ENCODE measurements around the gene PRUNE1. TPM values are rescaled to one million over a fixed set of nuclear protein-coding genes. Genes with fewer than 3 reads are reported as not detected.

Gene PRUNE1
- total RNA-seq, 1 experiment from 2014 or later = 11.9 TPM

DNA sequence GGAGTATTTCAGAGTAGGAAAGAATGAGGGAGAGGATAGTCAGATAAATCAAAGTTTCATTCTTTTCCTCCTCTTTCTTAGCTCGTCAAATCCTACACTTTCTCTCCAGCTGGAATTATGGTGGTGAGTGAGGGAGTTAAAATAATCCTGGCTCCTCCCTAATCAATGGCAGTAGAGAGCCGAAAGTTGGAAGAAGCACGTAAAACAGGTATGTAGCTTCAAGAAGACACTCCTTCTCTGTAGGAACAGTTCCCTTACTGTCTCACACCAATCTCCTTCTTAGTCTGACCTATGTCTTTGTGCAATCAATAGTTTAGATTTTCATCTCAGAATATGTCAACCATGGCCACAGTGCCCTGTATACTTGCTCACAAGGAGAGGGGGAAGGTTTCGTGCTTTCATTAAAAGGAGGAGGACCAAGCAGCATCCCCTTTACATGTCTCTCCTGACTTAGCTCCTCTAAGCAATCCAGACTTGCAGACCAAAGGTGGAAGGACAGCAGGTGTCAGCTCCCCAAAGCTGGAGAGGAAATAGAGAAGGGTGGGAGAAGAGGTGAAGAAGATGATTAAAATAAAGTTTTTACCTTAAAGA, 2.4 kb upstream of the PRUNE1 start:
- DNase-seq (ENCODE audit: low read depth) = no peak

DNA sequence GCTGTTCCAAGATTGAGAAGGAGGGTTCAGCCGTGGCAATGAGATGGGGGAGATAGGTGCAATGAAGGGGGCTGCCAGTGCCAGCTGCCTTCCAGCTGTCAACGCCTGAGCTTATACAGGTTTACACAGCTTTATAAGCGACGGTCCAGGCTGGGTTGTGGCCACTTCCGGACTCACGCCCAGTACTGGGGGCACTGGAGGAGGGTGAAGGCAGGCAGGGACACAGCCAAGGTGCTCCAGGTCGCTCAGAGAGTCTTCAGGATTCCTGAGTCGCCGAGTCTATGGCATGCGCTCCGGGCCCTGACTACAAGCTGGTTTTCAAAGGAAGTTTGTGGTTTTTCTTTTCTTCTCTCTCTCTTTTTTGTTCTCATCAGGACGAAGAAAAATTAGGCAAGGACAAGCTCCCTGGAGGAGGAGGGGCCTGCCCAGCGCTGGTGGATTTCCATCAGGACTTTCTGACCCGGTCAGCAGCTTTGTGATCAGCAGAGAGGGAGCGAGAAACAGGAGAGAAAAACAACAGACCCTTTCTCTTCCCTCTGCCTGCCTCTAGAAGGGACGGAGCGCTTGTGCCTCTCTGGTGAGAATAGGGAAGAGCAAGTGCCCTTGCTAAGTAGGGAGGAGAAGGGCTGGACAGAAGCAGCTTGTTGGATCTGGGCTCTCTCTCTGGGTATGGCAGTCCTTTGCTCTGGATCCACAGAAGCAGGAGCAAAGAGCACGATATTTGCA, 1.8 kb upstream of the PRUNE1 start, which contains the start of gene MINDY1:
Gene MINDY1, minus strand, starts transcription at position 576 of the 726 bp plus-strand sequence. CDS start 4,285 bp downstream, outside the sequence.
- DNase-seq (ENCODE audit: low read depth) = peak; percentile 86

DNA sequence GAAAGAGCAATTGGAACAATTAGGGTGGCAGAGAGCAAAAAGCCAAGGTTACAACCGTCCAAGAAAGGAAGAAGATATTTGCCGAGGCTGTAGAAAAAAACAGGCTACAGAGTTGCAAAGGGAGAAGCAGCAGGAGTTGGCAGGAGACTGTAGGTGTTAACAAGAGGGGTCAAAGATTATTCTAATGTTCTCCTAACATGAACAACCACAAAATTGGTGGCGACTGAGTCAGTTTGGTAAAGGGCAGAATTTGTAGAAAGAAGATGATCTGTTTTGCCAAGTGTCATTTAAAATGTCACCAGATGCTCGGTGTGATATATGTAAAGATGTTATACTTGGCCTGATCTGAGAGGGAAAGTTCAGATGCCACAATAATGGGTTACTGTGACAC, 401 bp upstream of the PRUNE1 start:
- DNase-seq (ENCODE audit: low read depth) = no peak

DNA sequence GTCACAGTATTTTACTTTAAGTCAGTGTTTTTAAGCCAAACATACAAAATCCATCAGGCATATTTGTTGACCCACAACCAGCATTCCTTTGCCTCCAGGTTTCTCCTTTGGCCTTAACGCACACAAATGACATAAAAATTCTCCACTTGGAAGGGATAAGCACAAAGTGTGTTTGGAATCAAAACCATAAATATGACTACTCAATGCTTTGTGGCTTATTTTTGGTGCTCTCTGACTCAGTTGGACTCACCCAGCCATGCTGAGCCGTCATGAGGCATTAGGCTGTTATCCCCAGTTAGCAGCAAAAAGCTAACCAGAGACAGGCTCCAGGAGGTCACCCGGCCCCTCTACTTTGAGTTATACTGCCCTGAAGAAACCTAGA, 948 bp downstream of the PRUNE1 start:
- DNase-seq (ENCODE audit: low read depth) = no peak

DNA sequence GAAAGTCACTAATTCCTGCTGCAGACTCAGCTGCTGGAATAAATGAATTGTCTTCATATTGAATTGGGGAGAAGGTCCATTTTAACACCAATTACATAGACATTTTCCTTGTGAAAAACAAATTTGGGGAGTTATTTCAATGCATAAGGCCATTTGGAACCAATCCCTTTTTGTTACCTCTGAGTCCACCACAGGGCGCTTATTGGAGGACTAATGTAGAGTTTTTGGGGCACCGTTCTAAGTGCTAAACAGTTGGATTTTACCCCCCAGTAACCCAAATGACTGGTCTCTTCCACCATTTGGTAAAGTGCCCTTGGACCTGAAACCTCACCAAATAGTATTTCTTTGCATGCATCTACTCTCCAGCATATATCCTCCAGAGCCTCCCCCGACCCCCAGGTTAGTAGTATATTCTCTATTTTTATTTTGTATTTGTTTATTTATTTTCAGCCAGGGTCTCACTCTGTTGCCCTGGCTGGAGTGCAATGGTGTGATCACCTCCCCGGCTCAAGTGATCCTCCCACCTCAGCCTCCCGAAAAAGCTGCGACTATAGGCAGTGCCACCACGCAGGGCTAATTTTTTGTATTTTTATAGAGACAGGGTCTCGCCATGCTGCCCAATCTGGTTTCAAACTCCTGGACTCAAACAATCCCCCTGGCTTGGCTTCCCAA, 1.6 kb downstream of the PRUNE1 start:
- no peak for DNase-seq (ENCODE audit: low read depth)

DNA sequence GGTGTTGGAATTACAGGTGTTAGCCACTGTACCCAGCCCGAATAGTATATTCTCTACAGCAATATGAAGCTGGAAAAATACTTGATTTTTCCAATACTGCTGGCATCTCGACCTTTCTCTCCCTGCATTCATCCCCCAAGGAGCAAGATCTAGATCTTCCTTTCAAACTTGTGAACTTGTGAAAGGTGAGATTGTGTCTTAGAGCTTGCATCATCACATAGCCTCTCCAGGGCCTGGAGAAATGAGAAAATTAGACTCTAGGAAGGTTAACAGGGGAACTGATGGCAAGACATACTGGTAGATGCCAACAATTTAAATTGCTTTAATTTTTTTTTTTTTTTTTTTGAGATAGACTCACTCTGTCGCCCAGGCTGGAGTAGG, 2.1 kb downstream of the PRUNE1 start:
- no peak for DNase-seq (ENCODE audit: low read depth)

DNA sequence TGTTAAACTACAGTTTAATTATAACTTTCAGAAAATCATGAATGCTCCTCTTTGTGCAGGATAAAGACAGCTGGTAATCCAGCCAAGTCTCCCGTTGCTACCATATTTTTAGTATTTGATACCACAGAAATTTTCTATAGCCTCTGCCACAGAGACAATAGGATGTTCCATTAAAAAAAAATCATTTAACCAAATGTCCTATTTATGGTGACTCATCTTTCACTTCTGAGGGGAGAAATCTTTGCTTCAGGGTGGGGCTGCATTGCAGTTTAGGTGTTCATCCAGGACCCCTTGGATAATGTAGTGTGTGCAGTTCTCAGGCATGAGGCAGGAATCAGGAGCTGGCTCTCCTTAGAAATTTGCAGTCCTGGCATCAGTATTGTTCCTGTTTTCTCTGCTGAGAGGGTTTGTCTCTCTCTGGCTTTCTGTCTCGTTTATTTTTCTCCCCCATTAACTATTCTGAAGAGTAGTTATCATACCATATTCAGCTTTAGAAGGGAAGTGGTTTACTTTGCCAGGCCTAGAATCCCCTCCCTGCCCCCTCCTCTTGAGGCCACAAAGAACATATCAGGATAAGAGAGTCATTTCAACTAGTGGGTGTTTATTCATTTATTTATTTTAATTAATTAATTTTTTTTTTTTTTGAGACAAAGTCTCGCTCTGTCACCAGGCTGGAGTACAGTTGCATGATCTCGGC, 3.1 kb downstream of the PRUNE1 start:
- no peak for DNase-seq (ENCODE audit: low read depth)

DNA sequence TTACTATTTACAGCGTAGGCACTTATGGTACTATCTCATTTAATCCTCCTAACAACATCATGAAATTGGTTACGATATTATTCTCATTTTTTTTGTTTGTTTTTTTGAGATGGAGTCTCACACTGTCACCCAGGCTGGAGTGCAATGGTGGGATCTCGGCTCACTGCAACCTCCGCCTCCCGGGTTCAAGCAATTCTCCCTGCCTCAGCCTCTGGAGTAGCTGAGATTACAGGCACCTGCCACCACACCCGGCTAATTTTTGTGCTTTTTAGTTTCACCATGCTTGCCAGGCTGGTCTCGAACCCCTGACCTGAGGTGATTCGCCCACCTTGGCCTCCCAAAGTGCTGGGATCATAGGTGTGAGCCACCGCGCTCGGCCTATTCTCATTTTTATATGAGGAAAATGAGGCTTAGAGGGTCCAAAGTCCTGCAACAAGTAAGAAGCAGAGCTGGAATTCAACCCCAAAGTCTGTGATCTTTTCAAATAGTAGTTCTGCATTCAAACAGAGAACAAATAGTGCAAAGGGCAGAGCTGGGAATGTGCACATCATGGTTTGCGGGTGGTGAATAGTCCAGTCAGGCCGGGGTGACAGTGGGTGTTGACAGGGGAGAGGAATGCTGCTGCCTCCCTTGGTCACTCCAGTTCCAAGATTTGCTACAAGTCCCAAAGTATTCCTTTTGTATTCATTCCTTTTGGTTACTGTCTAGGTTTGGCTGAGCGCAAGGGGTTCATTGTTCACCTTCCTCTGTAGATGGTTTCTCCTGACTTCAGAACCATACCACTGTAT, 4.6 kb downstream of the PRUNE1 start:
- DNase-seq (ENCODE audit: low read depth) = no peak

DNA sequence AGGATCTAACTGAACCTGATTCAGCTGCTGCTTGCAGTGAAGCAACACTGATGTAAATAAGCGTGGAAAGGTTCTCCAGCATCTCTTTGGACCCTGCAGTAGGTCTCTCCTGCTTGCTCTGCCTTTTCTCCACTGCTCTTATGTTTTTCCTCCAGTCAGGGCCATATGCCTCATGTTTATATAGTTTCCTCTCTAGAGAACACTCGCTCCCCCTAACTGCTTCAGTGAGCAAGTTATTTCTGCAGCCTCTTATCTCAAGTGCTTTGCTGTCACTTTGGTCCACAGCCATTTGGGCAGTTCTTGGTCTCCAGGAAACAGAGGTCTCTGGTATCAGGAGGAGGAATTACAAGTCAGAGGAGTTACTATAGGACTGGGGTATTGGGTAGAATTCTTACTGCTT, 5.3 kb downstream of the PRUNE1 start:
- DNase-seq (ENCODE audit: low read depth) = no peak

DNA sequence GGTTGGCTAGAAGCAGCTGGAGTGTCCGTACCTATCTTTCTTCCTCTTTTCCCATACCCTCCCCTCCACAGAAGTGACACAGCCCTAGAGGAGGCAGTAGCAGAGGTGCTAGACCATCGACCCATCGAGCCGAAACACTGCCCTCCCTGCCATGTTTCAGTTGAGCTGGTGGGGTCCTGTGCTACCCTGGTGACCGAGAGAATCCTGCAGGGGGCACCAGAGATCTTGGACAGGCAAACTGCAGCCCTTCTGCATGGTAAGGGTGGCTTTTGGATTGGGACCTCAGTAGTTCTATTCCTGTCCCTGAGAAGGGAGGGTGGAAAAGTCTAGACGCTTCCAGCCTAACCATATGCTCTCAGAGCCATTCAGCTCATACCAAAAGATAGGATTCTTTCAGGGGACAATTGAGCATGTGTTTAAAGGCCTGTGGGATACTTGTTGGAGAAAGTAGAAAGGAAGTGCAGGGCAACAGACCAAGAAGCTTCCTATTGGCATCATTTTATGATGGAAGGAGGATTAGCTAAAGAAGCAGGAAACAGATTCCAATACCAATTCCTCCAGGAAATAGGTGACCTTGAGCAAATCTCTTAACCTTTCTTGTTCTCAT, 16.4 kb downstream of the PRUNE1 start:
- DNase-seq (ENCODE audit: low read depth) = peak; percentile 61

DNA sequence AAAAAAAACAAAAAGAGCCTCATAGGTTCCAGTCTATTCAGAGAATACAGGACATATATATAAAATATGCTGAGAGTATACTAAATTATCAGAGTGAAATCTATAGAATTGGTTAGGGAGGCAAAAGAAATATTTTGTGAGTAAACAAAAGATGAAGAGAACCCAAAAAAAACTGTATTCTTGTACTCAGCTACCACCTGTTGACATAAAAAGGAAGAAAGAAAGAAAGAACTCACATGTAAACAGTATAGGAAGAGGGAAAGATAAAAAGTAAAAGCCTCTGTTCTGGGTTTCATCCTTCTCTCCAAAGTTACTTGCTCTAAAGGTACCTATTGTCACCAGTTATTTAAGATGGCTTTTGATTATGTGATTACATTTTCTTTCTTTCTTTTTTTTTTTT, 18.2 kb downstream of the PRUNE1 start:
- no peak for DNase-seq (ENCODE audit: low read depth)

DNA sequence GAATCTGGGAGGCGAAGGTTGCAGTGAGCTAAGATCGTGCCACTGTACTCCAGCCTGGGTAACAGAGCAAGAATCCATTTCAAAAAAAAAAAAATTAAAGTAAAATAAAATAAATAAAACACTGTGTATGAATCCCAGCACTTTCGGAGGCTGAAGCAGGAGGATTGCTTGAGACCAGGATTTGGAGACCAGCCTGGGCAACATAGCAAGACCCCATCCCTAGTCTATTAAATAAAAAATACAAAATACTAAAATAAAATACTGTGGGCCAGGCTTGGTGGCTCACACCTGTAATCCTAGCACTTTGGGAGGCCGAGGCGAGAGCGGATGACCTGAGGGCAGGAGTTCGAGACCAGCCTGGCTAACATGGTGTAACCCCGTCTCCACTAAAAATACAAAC, 23.9 kb downstream of the PRUNE1 start:
- no peak for DNase-seq (ENCODE audit: low read depth)

DNA sequence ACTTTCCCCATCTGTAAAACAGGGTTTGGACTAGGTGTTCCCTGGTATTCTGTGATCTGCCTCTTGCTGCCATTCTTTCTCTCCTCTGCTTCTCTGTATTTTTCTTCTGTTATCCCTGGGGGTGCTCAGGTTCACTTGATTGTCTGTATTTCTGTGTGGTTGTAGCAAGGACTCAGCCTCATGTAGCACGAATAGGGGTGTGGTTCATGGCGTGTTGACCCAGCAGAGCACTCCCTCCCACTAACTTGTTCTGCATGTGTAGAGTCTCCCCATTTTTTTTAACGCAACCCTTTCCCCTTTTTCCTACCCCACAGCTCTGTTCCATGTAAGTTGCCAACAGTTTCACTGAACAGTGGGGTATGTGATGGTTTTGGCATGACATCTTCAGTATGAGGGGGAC, 26.9 kb downstream of the PRUNE1 start:
- DNase-seq (ENCODE audit: low read depth) = no peak

DNA sequence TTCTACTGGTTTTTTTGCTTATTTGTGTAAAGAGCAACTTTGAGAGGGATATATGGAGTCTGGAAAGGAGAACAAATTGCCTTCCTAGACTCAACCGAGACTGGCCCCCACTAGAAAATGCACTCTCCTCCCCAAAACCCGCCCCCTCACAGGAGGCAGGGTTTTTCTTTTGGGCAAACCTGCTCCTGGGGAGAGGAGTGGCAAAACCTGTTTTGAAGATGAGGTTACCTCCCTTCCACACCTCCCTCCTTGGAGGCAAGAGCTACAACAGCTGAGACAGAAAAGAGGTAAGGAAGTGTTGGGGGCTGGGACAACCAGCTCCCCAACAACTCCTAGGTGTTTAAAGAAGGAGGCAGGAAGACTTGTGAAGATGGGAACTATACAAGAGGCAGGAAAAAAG, 28.1 kb downstream of the PRUNE1 start, which contains the start of gene BNIPL:
Gene BNIPL, plus strand, starts transcription at position 231 of the 400 bp plus-strand sequence. Its CDS starts 140 bp downstream, at position 371.
- DNase-seq (ENCODE audit: low read depth) = no peak

DNA sequence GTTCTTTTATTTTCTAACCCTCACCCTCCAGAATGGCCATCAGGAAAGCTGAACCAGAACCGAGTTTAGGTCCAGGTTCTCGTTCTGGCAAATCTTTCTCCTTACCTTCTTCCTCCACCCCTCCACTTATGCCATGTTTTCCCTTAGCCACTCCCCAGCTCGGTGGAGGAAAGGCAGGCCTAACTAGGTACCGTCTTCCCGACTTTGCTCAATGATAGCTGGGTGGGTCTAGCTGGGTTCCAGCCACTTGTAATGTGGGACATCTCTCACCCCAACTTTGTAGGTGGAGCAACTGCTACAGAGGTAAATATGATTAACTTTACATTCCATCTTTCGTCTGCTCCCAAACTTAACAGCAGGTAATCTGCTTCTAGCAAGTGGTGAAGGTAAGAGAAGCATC, 28.8 kb downstream of the PRUNE1 start:
- no peak for DNase-seq (ENCODE audit: low read depth)

DNA sequence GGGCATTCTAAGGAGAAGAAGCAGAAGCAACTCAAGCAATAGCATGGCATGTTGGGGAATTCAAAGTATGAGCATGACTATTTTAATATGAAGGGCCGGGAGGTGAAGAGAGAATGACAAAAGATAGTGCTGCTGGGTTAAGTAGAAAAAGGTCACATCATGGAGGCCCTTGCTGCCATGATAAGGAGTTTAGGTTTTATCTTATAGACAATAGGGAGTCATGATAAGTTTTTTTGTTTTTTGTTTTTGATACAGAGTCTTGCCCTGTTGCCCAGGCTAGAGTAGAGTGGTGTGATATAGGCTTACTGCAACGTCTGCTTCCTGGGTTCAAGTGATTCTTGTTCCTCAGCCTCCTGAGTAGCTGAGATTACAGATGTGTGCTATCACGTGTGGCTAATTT, 31.3 kb downstream of the PRUNE1 start:
- no peak for DNase-seq (ENCODE audit: low read depth)

DNA sequence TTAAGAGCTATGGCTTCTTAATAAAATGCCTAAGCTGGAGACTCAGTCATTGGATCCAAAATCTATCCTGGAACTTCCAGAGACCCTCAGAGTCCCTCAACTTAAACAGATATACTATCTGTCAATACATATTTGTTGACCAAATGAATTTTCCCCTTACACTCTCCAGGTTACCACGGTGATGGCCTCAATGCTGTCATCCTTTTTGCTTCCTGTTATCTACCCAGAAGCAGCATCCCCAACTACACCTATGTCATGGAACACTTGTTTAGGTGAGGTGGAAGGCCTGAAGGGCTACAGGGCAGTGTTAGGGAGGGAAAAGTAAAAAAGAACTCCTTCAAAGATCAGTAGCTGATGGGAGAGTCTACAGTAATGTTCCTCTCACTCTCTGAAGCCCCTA, 34.9 kb downstream of the PRUNE1 start:
- DNase-seq (ENCODE audit: low read depth) = no peak

DNA sequence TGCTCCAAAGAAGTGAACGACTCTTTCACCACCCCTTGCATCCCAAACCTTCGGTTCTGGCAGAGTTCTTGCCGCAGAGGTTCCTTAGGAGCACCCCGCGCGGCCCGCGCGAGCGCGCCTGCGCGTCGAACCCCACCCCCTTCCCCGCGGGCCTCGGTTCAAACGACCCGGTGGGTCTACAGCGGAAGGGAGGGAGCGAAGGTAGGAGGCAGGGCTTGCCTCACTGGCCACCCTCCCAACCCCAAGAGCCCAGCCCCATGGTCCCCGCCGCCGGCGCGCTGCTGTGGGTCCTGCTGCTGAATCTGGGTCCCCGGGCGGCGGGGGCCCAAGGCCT, 39.3 kb downstream of the PRUNE1 start, which contains the start of gene C1orf56:
Gene C1orf56, plus strand, starts transcription at position 161 of the 334 bp plus-strand sequence. Its CDS starts 97 bp downstream, at position 258.
- DNase-seq (ENCODE audit: low read depth) = peak; percentile 60

DNA sequence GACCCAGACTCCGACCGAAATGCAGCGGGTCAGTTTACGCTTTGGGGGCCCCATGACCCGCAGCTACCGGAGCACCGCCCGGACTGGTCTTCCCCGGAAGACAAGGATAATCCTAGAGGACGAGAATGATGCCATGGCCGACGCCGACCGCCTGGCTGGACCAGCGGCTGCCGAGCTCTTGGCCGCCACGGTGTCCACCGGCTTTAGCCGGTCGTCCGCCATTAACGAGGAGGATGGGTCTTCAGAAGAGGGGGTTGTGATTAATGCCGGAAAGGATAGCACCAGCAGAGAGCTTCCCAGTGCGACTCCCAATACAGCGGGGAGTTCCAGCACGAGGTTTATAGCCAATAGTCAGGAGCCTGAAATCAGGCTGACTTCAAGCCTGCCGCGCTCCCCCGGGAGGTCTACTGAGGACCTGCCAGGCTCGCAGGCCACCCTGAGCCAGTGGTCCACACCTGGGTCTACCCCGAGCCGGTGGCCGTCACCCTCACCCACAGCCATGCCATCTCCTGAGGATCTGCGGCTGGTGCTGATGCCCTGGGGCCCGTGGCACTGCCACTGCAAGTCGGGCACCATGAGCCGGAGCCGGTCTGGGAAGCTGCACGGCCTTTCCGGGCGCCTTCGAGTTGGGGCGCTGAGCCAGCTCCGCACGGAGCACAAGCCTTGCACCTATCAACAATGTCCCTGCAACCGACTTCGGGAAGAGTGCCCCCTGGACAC, 39.8 kb downstream of the PRUNE1 start:
- DNase-seq (ENCODE audit: low read depth) = peak; percentile 66

DNA sequence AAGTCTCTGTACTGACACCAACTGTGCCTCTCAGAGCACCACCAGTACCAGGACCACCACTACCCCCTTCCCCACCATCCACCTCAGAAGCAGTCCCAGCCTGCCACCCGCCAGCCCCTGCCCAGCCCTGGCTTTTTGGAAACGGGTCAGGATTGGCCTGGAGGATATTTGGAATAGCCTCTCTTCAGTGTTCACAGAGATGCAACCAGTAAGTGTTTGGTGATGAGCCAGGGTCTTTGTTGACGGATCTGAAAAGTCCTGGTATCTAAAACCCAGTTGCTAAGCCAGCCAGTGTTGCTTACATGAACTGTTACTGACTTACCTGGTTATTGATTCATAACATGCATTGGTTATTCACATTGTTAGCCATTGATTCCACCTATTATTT, 40.4 kb downstream of the PRUNE1 start:
- DNase-seq (ENCODE audit: low read depth) = no peak
